Type B pancreatic cell (in vitro differentiated cells): ENCODE results near the gene RADIL. TPM values are rescaled to one million over a fixed set of nuclear protein-coding genes. Genes with fewer than 3 reads are reported as not detected.

Source experiments
- DNase-seq: peaks from one replicate; pipeline ENCODE4 v3.0.0; 2021; ENCODE audit warnings: mixed read lengths; ENCODE audit not compliant: unreplicated experiment; ENCODE audit errors: extremely low spot score
- H3K27ac Mint-ChIP-seq: 2 replicates; pipeline ENCODE4 v1.8.0; 2021; ENCODE audit warnings: mild to moderate bottlenecking, mixed read lengths
- H3K27me3 Mint-ChIP-seq: 2 replicates; pipeline ENCODE4 v1.8.0; 2021; ENCODE audit warnings: mixed read lengths
- H3K36me3 Mint-ChIP-seq: 2 replicates; pipeline ENCODE4 v1.8.0; 2021; ENCODE audit warnings: mixed read lengths
- H3K4me1 Mint-ChIP-seq: one replicate; pipeline ENCODE4 v1.8.0; 2021; ENCODE audit warnings: mixed read lengths; ENCODE audit not compliant: unreplicated experiment
- H3K4me3 Mint-ChIP-seq: 2 replicates; pipeline ENCODE4 v1.8.0; 2021; ENCODE audit warnings: mild to moderate bottlenecking, mixed read lengths
- H3K9me3 Mint-ChIP-seq: 2 replicates; pipeline ENCODE4 v1.8.0; 2021; ENCODE audit warnings: mixed read lengths
- total RNA-seq: library from RNA; stranded (reverse); gene quantifications from 2 replicates; pipeline ENCODE4 v1.2.1, GENCODE V29; 2021; ENCODE audit warnings: low replicate concordance
- TF ChIP-seq, protein P1 (sequence below): fragments of 200-600 bp; sonication (generic); conservative IDR thresholded peaks from 2 replicates; pipeline ENCODE4 v1.5.0; 2021; ENCODE audit warnings: antibody characterized with exemption, mild to moderate bottlenecking

RADIL gene
- total RNA-seq, 1 donor from 2014 or later, result 11.8 TPM

DNA sequence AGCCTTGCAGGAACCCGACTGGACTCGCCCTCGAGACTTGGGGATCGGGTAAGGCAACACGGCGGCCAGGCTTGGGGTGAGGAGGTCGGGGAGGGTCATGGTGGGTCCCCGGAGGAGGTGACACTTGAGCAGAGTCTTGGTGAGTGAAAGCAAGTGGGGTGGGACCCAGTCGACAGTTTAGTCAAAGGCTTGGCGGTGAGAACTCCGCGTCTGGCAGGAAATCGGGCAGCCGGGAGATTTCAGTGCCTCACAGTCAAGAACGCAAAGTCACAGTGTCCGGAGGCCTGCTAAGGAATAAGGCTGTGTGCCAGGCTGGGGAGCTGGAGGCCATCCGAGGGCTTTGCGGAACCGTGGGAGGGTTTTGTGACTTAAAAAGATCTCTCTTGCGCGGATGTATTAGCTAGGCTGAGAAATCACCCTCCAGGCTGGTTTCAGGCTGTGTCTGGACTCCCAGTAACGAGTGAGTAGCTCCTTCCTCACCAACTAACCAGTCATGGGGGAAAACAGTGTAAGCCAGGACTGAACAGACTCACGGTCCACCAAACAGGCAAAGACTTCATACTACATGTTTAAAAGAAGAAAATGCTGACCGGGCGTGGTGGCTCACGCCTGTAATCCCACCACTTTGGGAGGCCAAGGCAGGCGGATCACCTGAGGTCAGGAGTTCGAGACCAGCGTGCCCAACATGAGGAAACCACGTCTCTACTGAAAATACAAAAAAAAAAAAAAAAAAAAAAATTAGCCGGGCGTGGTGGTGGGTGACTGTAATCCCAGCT, 107.5 kb downstream of the RADIL start:
- H3K27me3 Mint-ChIP-seq, result no peaks in the 10 kb centered on the region
- H3K4me1 Mint-ChIP-seq, result peaks cover 20% of the 10 kb centered on the region
- TF ChIP-seq, protein P1, sequence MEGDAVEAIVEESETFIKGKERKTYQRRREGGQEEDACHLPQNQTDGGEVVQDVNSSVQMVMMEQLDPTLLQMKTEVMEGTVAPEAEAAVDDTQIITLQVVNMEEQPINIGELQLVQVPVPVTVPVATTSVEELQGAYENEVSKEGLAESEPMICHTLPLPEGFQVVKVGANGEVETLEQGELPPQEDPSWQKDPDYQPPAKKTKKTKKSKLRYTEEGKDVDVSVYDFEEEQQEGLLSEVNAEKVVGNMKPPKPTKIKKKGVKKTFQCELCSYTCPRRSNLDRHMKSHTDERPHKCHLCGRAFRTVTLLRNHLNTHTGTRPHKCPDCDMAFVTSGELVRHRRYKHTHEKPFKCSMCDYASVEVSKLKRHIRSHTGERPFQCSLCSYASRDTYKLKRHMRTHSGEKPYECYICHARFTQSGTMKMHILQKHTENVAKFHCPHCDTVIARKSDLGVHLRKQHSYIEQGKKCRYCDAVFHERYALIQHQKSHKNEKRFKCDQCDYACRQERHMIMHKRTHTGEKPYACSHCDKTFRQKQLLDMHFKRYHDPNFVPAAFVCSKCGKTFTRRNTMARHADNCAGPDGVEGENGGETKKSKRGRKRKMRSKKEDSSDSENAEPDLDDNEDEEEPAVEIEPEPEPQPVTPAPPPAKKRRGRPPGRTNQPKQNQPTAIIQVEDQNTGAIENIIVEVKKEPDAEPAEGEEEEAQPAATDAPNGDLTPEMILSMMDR, result no peak
- peak overlapping the region; percentile 98 for H3K27ac Mint-ChIP-seq
- peak overlapping the region; percentile 98 for H3K4me3 Mint-ChIP-seq
- H3K36me3 Mint-ChIP-seq, result no peaks in the 10 kb centered on the region
- H3K9me3 Mint-ChIP-seq, result no peaks in the 10 kb centered on the region
- no peak for DNase-seq

DNA sequence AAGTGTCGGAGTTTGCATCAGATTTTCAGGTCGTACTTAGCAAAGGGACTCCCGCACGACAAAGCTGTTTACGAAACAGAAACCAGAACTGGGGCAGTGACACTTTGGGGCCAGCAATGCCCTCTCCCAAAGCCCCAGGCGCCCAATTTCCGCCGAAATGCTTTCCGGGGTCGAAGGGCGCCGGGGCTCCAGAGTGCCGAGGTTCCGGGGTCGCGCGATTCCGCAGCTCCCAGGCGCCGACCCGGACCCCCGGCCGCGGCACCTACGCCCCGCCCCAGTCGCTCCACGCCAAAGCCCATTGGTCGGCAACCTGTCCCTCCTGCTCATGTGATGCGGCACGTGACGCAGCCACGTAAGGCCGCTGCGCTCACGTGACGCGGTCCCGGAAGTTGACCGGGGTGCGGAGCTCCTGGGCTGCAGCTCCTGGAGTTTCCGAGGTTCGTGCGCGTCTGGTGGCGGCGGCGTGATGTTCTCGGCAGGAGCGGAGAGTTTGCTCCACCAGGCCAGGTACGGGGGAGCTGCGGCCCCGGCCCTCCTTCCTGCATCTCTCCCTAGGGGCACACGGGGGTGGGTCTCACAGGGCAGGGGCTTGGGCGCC, 108.2 kb downstream of the RADIL start, which contains the start of gene AP5Z1:
Gene AP5Z1 (plus strand): TSS at position 374 of the 598 bp plus-strand sequence. CDS start 93 bp downstream, at position 467.
- peak within 1 kb of the TSS; percentile 98 for H3K27ac Mint-ChIP-seq
- H3K9me3 Mint-ChIP-seq, result no peaks in the 10 kb centered on the region
- TF ChIP-seq, protein P1, result no peak
- no peaks in the 10 kb centered on the region for H3K36me3 Mint-ChIP-seq
- H3K4me3 Mint-ChIP-seq, result peak within 1 kb of the TSS; percentile 98
- peaks cover 20% of the 10 kb centered on the region for H3K4me1 Mint-ChIP-seq
- peak; percentile 92 for DNase-seq
- no peaks in the 10 kb centered on the region for H3K27me3 Mint-ChIP-seq

DNA sequence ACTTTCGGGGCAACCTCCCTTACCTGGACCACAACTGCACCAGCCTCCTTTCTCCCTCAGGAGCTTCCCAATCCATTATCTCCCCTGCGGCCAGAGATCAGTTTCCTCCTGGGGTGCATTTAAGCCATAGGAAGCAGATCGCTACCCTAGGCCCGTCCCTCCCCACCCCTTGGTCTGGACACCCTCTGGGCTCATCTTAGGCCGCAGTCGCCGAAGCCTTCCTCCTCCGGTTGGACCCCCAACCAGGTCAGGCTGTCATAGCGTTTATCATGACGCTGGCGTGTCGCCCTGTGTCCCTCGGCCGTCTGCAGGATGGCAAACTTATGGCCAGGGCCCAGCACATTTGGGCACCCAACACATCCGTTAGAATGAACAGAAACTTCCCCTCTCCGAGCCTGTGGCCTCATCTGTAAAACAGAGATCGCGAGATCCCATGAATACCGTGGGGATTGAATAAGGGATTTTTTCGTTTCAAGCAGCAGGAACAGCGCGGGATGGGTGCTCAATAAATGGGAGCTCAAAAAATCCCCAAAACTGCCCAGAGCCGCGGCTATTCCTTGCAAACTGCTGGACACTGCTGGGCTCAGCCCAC, 108.8 kb downstream of the RADIL start:
- TF ChIP-seq, protein P1, result no peak
- Mint-ChIP-seq H3K4me3 (peak overlapping the region; percentile 98), H3K36me3 (no peaks in the 10 kb centered on the region), H3K9me3 (no peaks in the 10 kb centered on the region), H3K27me3 (no peaks in the 10 kb centered on the region), H3K4me1 (peaks cover 20% of the 10 kb centered on the region), H3K27ac (peak overlapping the region; percentile 98)
- no peak for DNase-seq

DNA sequence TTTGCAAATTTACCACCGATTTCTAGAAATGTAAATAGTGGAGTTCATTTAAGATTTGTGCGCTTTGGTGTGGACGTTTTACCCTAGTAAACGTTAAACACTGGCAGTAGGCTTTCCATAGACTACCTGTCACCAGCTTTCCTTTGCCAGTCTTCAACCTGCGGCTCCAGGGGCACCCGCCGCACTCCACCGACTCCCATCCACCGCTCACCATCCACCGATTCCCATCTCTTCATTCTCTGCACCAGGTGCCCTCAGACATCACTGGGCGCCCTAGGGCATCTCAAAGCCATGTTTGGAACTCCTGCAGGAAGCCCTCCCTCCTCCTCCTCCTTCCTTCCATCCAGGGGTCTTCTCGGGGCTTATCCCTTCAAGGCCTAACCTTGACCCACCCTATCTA, 109.5 kb downstream of the RADIL start:
- TF ChIP-seq, protein P1, result no peak
- Mint-ChIP-seq H3K36me3 (no peaks in the 10 kb centered on the region), H3K4me3 (peak overlapping the region; percentile 98), H3K4me1 (peaks cover 20% of the 10 kb centered on the region), H3K27ac (peak overlapping the region; percentile 98), H3K9me3 (no peaks in the 10 kb centered on the region), H3K27me3 (no peaks in the 10 kb centered on the region)
- no peak for DNase-seq

DNA sequence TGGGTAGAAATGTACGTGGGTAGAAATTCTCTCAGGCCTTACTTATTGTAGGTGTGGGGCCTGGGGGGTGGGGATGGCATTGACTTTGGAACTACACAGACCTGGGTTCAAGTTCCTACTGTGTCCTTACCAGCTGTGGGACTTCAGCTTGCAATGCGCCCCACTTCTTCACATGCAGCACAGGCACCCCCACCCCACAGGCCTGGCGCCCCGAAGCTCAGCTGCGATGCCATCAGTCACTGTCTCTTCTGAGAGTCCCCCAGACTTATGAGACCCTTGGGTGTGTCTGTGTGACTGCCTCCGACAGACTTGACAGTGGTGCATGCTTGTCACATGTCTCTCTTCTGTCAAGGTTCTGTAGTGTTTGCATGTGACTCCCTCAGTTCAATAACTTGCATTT, 111.2 kb downstream of the RADIL start:
- H3K9me3 Mint-ChIP-seq, result no peaks in the 10 kb centered on the region
- no peaks in the 10 kb centered on the region for H3K27me3 Mint-ChIP-seq
- H3K36me3 Mint-ChIP-seq, result peaks cover 4% of the 10 kb centered on the region
- no peak overlapping the region for H3K4me3 Mint-ChIP-seq
- H3K4me1 Mint-ChIP-seq, result peaks cover 20% of the 10 kb centered on the region
- DNase-seq, result no peak
- TF ChIP-seq, protein P1, result no peak
- no peak overlapping the region for H3K27ac Mint-ChIP-seq
